Measurements from ENCODE around the gene FEN1.

The FEN1 gene

GRCh38 chr11:61815790-61816735 lies 23.4 kb downstream of the FEN1 start:
- in situ Hi-C loops (cut with MboI; ENCODE audit: low sequenced_read_pairs) = no loop called here

- in situ Hi-C loops (cut with MboI; ENCODE audit: low sequenced_read_pairs) = no loop called here
Measured at GRCh38 chr11:61816736-61817455, 24.2 kb downstream of the FEN1 start, which contains the start of gene FADS1. FADS1 (minus strand) TSS chr11:61817003; CDS start chr11:61816929, 74 bp downstream.

DNA sequence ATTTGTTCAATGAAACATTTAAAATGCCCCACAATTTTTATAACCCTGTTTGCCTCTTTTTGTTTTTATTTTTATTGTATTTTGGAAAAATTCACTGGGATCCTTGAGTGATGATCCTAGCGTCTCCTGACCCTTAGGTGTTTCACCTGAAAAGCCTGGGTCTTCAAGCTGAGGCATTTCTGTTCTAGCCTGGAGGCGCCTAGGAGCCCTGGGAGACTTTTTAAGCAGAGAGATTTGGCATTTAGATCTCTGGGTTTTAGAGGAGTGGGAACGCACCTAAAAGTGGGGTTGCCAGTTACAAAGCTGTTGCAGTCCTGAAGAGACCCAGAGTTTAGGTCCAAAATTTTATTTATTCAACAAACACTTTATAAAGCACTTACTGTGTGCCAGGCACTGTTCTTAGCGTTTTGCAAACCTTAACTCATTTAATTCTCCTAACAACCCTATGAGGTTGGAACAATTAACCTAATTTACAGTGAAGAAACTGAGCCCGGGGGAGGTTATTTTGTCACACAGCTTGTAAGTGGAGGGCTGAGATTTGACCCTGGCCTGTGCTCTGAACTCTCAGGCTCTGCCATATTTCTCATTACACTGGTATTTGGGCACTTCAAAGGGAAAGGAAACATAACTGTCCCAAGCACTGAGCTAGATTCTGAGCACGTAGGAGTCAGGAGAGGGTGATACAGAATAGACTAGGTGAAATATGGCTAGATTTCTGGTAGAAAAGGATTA lies 24.9 kb downstream of the FEN1 start:
- in situ Hi-C loops (cut with MboI; ENCODE audit: low sequenced_read_pairs) = no loop called here

GRCh38 chr11:61820174-61820573 lies 27.5 kb downstream of the FEN1 start:
- in situ Hi-C loops (cut with MboI; ENCODE audit: low sequenced_read_pairs) = no loop called here

DNA sequence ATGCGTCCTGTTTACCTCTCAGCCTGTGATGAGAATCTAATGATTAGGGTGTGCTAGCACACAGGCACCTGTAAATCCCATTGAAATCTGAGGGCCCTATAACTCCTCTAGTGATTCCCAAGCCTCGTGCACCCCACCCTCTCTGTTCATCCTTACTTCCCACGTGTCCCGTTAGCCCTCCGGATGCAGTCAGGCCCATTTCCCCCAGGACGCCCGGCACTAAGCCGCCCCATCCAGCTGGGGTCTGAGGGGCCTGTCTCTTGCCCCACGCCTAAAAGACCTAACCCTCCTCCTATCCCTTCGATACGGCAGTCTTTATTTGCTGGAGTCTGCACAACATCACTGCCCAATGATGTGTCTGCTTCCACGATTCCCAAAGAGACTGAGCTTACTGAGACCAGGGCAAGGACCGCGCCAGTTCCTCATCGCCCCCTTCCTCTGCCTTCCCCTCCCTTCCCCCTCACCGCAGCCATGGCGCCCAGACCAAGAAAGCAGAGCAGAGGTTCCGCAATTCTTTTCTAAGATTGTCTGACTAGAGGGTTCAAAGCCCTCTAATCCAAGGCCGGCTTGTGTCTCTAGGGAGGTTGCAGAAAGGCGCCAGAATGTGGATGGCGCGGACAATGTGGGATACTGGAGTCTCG lies 34.3 kb downstream of the FEN1 start:
- in situ Hi-C loops (cut with MboI; ENCODE audit: low sequenced_read_pairs) = no loop called here

DNA sequence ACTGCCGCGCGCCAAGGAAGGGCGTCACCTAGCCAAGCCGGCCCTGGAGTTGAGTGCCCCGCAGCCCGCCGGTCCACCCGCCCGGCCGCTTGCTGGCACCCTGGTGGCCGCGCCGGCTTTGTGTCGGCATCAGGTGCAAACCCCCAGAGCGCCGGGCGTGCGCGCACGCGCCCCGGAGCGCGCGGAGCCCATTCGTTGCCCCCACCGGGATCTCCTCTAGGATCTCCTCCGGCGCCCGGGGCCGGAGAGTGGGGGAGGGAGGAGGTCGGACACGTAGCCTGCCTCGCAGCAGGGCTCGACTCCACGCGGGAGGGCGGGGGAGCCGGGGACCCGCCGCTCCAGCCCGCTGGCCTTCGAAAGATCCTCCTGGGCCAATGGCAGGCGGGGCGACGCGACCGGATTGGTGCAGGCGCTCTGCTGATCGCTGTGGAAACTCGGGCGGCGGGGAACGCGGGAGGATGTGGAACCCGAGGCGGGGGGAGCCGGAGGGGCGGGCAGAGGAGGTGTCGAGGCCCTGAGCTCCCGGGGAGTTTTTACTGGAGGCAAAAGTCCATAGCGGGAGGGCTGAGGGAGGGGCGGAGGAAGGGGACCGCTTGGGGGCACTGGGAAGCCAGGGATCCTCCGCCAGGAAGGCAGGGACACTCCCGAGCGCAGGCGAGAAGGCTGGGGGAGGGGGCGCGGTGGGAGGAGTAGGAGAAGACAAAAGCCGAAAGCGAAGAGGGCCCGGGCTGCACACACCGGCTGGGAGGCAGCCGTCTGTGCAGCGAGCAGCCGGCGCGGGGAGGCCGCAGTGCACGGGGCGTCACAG lies 35.1 kb downstream of the FEN1 start, which contains the start of gene FADS2:
Gene FADS2, plus strand, starts transcription at position 730 of the 808 bp plus-strand sequence. CDS start 91 bp downstream, outside the sequence.
- in situ Hi-C loops (cut with MboI; ENCODE audit: low sequenced_read_pairs) = no loop called here

DNA sequence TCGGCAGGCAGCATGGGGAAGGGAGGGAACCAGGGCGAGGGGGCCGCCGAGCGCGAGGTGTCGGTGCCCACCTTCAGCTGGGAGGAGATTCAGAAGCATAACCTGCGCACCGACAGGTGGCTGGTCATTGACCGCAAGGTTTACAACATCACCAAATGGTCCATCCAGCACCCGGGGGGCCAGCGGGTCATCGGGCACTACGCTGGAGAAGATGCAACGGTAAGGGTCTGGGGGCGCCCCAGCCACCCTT lies 35.6 kb downstream of the FEN1 start:
- in situ Hi-C loops (cut with MboI; ENCODE audit: low sequenced_read_pairs) = no loop called here

GRCh38 chr11:61828629-61829407 lies 36.1 kb downstream of the FEN1 start:
- in situ Hi-C loops (cut with MboI; ENCODE audit: low sequenced_read_pairs) = no loop called here

DNA sequence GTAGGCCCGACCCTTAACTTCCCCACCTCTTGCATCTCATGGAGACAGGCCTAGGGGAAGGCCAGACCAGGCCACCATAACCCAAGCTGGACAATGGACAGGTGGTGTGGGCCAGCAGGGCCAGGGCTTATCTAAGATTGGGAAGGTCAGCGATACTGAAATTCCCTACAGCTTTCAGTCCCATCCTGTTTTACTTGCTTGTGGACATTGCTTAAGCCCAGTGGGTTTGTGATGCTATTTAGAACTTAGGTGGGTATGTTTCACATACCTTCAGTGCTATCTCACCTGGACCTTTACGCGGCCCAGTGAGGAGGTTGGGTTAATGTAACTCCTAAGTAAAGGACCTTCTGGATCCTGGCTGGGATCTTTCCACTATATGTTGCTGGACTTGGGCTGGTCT lies 37.1 kb downstream of the FEN1 start:
- in situ Hi-C loops (cut with MboI; ENCODE audit: low sequenced_read_pairs) = no loop called here

DNA sequence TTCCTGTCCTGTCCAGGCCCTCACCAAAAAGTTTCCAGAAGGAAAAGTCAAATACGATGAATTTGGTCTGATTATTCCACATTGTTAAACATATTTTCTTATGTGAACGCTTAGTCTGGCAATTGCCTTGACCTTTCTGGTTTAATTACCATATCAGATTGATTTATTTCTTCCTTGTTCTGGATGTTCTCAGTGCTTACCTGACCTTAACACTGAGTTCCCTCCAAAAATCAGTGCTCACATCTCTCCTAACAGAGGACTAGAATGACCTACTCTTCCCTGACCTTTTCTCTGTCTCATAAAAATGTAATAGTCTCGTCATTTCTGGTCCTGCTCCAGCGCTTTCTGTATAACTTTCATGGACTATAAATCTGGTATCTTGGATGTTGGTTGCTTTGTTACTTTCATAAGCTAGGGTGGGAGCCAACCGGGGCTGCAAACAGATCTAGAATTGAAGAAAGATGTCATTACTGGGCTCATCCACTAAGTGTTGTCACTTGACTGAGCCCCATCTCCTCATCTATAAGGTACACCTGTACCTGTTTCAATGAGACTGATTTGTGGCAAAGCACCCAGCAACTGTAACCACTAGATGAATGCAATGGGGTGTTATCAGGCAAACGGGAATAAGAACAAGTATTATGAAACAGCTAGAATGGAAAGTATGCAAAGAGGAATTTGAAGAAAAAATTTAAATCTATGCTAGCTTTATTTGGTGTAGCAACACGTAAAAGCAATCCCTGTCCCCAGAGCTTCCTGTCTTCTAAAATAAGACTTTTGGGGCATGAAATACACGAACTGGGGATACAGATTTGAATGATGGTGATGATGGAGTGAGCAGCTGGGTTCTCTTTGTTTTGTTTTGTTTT lies 37.8 kb downstream of the FEN1 start:
- in situ Hi-C loops (cut with MboI; ENCODE audit: low sequenced_read_pairs) = no loop called here

DNA sequence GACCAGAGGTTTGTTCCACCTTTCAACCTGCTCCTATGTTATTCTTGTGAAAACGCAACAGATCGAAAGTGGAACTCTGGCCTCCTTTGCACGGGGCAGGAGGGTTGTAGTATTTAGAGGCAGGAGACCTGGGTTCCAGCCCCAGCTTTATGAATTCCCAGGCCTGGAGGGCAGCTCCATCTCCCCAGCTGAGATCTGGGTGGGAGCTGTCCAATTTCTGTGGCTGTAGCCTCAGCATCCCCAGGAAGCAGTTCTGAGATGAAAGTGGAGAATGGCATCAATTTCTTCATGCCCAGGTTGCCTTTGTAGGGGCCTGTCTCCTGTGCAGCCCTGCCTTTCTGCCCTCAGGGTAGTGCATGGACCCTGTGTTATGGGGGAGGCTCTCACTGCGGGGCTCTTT lies 39.5 kb downstream of the FEN1 start:
- in situ Hi-C loops (cut with MboI; ENCODE audit: low sequenced_read_pairs) = no loop called here

GRCh38 chr11:61832754-61833153 lies 40.0 kb downstream of the FEN1 start:
- in situ Hi-C loops (cut with MboI; ENCODE audit: low sequenced_read_pairs) = no loop called here

DNA sequence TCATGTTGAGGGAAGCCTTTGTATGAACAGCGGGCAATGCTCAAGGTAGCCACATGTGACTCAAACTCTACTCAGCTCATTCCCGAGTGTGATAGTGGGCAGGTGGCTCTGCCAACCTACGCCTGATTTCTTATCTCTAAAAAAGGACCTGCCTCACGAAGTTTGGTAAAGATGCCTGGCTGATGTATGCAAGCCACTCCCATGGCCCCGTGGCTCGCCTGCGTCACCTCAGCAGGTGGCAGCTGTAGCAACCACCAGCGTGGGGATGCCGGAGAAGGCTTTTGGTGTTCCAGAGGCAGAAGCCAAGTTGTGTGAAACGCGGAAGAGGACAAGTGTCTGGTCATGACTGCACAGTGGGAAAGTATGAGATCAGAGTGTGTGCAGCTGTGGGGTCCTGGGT lies 40.8 kb downstream of the FEN1 start:
- in situ Hi-C loops (cut with MboI; ENCODE audit: low sequenced_read_pairs) = no loop called here

- in situ Hi-C loops (cut with MboI; ENCODE audit: low sequenced_read_pairs) = no loop called here
Measured at GRCh38 chr11:61833926-61834277, 41.2 kb downstream of the FEN1 start.

DNA sequence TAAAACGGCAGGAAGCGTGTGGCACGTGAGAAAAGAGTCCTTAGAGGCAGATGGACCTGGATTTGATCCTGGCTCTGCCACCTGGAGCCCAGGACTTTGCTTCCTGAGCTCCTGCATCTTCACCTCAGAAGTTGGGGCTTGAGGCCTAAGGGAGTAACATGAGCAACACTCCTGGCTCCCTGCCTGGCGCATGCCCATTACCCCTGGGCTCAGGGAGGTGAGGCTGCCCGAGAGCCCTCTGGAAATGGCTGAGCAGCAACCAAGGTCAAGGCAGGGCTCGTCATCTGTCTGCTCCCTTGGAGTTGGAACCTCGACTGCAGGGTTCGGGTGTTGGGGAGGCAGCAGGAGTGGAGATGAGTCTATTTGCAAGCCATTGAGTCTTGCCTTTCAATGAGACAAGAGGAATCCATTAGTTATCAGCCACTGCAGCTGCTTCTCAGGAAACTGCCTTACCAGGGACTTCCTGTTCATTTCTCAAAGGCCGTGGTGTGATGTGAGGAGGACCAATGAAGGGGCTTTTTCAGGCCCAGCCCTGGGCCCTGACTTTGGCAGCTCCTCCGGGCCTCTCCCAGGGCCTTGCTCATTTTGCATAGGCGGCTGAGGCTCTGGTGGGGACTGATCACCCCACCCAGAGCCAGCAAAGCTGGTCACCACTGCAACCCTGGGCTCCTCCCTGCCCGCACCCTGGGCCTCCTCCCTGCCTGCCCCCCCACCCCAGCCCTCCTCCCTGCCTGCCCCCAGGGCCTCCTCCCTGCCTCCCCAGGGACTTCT lies 41.8 kb downstream of the FEN1 start:
- in situ Hi-C loops (cut with MboI; ENCODE audit: low sequenced_read_pairs) = no loop called here

GRCh38 chr11:61836193-61836592 lies 43.5 kb downstream of the FEN1 start:
- in situ Hi-C loops (cut with MboI; ENCODE audit: low sequenced_read_pairs) = no loop called here

DNA sequence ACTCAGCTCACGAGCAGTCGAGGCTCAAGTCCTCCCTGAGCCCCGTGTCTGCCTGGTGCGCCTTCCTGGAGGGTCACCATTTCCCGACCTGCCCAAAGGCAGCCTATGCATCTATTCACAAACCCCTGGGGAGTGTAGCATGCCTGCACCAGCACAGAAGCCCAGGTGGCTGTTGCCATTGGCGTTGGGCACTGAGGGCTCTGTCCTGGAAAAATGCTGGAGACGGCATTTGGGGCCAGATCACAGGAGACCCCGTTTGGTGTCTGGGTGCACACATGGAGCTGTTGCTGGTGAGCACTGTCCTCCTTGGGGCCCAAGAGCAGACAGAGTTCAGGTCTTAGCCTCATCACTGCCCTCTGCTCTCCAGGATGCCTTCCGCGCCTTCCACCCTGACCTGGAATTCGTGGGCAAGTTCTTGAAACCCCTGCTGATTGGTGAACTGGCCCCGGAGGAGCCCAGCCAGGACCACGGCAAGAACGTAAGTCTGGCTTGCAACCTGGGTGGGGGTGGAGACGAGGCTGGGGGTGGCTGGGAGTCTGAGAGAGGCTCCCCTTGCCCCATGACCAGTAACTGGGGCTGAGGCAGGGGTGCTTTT lies 44.8 kb downstream of the FEN1 start:
- in situ Hi-C loops (cut with MboI; ENCODE audit: low sequenced_read_pairs) = no loop called here

Measured in HL-60/S4 treated with retinoic acid at 250 ng/mL for 4 days and 3 days (cell line).